ENCODE data around the gene ISLR2.

The ISLR2 gene

GRCh38 chr15:74172701-74173379, 42.5 kb downstream of the ISLR2 start:
- TF ChIP-seq, protein P1, sequence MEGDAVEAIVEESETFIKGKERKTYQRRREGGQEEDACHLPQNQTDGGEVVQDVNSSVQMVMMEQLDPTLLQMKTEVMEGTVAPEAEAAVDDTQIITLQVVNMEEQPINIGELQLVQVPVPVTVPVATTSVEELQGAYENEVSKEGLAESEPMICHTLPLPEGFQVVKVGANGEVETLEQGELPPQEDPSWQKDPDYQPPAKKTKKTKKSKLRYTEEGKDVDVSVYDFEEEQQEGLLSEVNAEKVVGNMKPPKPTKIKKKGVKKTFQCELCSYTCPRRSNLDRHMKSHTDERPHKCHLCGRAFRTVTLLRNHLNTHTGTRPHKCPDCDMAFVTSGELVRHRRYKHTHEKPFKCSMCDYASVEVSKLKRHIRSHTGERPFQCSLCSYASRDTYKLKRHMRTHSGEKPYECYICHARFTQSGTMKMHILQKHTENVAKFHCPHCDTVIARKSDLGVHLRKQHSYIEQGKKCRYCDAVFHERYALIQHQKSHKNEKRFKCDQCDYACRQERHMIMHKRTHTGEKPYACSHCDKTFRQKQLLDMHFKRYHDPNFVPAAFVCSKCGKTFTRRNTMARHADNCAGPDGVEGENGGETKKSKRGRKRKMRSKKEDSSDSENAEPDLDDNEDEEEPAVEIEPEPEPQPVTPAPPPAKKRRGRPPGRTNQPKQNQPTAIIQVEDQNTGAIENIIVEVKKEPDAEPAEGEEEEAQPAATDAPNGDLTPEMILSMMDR (IDR thresholded peaks at IDR 0.05; ENCODE audit: control insufficient read depth, extremely low read depth, insufficient read depth): no peak
- DNase-seq (ENCODE audit: low read depth): no peak
- H3K4me3 ChIP-seq (ENCODE audit: low read depth, low read length): no peak overlapping the region

- TF ChIP-seq, protein P1 (IDR thresholded peaks at IDR 0.05; ENCODE audit: control insufficient read depth, extremely low read depth, insufficient read depth): no peak
- no peak within 1 kb of the TSS for H3K4me3 ChIP-seq (ENCODE audit: low read depth, low read length)
- no peak for DNase-seq (ENCODE audit: low read depth)
Observed at GRCh38 chr15:74173380-74174218, 43.2 kb downstream of the ISLR2 start, which contains the start of gene ISLR. Gene ISLR, plus strand, starts transcription at chr15:74173710. Its CDS starts 1,149 bp downstream, at chr15:74174859.

DNA sequence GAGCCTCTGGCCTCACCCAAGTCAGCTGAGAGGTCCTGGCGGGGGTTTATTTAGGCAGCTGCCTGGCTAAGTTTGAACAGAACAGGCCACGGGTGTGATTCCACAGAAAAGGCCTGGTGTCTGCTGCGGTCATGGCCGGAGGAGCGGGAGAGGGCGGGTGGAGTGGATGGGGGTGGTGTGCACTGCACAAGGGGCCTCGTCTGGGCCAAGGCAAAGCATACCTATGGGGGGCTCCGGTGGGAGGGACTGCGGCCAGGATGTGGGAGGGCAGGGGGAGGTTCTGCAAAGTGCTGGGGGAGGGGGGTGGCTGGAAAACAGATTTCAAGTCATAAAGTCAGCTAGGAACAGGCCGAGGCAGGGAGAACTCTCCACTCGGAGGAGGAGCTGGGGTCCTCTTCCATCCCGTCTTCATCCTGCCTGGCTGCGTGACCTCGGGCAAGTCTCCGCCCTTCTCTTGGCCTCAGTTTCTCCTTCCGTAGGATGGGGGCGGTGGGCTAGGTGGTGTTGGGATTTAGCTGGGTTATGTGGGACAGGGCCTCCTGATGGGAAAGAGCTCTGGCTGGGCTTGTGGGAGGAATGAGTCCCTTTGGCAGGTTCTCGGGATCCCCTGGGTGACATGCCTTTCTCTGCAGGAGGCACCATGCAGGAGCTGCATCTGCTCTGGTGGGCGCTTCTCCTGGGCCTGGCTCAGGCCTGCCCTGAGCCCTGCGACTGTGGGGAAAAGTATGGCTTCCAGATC, 44.0 kb downstream of the ISLR2 start:
- TF ChIP-seq, protein P1 (IDR thresholded peaks at IDR 0.05; ENCODE audit: control insufficient read depth, extremely low read depth, insufficient read depth): no peak
- no peak overlapping the region for H3K4me3 ChIP-seq (ENCODE audit: low read depth, low read length)
- no peak for DNase-seq (ENCODE audit: low read depth)

DNA sequence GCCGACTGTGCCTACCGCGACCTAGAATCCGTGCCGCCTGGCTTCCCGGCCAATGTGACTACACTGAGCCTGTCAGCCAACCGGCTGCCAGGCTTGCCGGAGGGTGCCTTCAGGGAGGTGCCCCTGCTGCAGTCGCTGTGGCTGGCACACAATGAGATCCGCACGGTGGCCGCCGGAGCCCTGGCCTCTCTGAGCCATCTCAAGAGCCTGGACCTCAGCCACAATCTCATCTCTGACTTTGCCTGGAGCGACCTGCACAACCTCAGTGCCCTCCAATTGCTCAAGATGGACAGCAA, 44.5 kb downstream of the ISLR2 start:
- TF ChIP-seq, protein P1 (IDR thresholded peaks at IDR 0.05; ENCODE audit: control insufficient read depth, extremely low read depth, insufficient read depth): no peak
- H3K4me3 ChIP-seq (ENCODE audit: low read depth, low read length): no peak overlapping the region
- no peak for DNase-seq (ENCODE audit: low read depth)

DNA sequence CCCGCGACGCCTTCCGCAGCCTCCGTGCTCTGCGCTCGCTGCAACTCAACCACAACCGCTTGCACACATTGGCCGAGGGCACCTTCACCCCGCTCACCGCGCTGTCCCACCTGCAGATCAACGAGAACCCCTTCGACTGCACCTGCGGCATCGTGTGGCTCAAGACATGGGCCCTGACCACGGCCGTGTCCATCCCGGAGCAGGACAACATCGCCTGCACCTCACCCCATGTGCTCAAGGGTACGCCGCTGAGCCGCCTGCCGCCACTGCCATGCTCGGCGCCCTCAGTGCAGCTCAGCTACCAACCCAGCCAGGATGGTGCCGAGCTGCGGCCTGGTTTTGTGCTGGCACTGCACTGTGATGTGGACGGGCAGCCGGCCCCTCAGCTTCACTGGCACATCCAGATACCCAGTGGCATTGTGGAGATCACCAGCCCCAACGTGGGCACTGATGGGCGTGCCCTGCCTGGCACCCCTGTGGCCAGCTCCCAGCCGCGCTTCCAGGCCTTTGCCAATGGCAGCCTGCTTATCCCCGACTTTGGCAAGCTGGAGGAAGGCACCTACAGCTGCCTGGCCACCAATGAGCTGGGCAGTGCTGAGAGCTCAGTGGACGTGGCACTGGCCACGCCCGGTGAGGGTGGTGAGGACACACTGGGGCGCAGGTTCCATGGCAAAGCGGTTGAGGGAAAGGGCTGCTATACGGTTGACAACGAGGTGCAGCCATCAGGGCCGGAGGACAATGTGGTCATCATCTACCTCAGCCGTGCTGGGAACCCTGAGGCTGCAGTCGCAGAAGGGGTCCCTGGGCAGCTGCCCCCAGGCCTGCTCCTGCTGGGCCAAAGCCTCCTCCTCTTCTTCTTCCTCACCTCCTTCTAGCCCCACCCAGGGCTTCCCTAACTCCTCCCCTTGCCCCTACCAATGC, 45.1 kb downstream of the ISLR2 start:
- no peak for DNase-seq (ENCODE audit: low read depth)
- TF ChIP-seq, protein P1 (IDR thresholded peaks at IDR 0.05; ENCODE audit: control insufficient read depth, extremely low read depth, insufficient read depth): no peak
- no peak overlapping the region for H3K4me3 ChIP-seq (ENCODE audit: low read depth, low read length)
